Measurements from ENCODE around the gene ZBTB48.
"Not testable (repeated sequence)": the region's sequence is repeated elsewhere in the genome, so short reads cannot be mapped to it uniquely, and the experiment has no call there.

ZBTB48 gene

DNA sequence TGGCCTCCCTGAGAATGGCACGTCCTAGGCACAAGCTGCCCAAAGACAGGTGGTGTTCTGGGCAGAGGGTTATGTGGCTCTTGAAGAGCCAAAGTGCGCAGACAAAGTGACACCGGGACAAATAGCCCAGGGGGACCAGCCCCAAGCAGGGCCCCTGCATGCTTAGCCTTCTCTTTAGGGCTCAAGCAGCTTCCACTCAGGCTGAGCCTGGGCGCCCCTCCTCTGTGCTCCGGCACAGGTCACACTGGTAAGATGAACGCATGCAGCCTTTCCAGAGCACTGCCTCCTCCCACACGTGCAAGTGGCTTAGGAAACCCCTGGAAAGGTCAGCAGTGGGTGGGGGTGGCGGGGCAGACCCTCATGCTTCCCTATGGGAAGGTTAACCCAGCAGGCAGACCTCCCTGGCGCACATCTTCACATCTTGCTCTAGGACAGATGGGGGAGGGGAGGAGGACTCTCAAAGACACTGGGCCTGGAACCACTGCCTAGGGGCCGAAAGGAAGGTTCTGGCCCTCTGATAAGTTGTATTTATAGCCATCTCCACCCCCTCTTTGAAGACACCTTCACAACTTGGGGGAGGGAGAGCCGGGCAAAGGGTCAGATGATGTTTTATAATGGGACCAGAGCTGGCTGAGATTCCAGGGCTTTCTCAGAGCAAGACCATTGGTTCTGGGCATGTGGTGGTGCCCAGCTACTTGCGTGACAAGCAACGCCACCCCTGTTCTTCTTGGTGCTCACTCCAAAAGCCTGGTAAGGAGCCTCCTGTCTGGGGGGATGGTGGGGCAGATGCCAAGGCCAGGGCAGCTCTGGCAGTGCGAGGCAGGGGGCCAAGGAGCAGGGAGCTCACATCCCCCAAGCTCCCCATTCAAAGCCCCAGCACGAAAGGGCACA, 17.3 kb downstream of the ZBTB48 start:
- H3K4me3 ChIP-seq (ENCODE audit: low read length): no peak overlapping the region
- TF ChIP-seq, protein P1, sequence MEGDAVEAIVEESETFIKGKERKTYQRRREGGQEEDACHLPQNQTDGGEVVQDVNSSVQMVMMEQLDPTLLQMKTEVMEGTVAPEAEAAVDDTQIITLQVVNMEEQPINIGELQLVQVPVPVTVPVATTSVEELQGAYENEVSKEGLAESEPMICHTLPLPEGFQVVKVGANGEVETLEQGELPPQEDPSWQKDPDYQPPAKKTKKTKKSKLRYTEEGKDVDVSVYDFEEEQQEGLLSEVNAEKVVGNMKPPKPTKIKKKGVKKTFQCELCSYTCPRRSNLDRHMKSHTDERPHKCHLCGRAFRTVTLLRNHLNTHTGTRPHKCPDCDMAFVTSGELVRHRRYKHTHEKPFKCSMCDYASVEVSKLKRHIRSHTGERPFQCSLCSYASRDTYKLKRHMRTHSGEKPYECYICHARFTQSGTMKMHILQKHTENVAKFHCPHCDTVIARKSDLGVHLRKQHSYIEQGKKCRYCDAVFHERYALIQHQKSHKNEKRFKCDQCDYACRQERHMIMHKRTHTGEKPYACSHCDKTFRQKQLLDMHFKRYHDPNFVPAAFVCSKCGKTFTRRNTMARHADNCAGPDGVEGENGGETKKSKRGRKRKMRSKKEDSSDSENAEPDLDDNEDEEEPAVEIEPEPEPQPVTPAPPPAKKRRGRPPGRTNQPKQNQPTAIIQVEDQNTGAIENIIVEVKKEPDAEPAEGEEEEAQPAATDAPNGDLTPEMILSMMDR (IDR thresholded peaks at IDR 0.05; ENCODE audit: insufficient read depth, low read depth, low read length, missing control alignments): no peak
- DNase-seq (ENCODE audit: low read depth): no peak

DNA sequence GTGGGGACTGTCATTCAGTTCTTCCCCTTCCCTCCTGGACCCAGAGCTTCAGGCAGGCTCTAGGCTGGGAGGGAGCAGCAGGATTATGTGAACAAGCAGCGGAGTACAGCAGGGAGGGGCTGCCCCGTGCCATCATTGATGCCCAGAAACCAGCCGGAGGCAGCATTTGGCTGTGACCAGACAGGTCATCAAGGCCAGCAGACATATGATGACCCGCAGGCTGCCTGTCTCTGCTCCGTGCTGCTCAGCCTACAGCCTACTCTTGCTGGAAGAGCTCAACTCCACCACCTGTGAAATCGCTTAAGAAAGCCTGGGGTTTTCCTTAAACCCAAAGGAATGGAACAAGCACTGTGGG, 18.0 kb downstream of the ZBTB48 start:
- TF ChIP-seq, protein P1 (IDR thresholded peaks at IDR 0.05; ENCODE audit: insufficient read depth, low read depth, low read length, missing control alignments): no peak
- DNase-seq (ENCODE audit: low read depth): no peak
- H3K4me3 ChIP-seq (ENCODE audit: low read length): no peak overlapping the region

DNA sequence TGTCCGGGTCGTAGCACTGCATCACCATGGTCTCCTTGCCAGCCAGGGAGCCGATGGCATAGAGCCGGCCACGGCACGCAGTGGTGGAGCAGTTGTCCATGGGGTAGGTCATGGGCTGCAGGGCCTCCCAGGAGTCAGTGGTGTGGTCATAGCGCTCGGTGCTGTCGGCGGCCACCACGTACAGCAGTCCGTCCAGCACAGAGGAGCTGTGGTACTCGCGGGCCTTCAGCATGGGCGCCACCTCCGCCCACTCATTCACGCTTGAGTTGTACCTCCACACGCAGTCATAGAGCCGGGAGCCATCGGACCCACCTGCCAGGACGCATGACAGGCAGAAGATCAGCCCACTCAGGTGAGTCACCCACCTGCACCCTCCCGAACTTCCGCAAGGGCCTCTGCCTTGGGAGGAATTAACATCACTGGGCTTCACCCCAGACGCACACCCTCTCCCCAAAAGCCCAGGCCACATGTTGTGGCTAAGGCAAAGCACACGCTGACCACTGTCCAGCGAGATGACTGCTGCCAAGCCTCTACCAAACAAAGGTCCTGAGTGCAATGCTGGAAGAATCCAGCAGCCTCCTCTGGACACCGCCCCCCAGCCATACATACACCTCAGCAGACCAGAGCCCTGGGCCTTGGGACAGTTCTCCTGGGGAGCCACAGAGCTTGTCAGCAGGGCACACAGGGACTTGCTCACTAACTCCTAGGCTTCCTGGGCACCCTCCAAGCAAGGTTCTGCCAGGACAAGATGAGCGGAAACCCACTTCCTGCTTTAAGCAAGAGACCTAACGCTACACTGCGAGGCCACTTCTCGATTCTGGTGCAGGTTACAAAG, 19.6 kb downstream of the ZBTB48 start:
- TF ChIP-seq, protein P1 (IDR thresholded peaks at IDR 0.05; ENCODE audit: insufficient read depth, low read depth, low read length, missing control alignments): no peak
- H3K4me3 ChIP-seq (ENCODE audit: low read length): peak overlapping the region; percentile 95
- DNase-seq (ENCODE audit: low read depth): peak; percentile 91

DNA sequence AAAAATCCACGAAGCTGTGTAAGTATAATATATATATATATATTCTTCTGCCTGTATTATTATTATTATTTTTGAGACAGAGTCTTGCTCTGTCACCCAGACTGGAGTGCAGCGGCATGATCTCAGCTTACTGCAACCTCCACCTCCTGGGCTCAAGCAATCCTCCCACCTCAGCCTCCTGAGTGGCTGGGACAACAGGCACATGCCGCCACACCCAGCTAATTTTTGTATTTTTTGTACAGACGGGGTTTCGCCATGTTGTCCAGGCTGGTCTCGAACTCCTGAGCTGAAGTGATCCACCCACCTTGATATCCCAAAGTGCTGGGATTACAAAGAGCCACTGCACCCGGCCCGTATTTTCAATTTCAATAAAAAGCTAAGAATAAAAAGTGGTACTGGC, 20.2 kb downstream of the ZBTB48 start:
- peak overlapping the region; percentile 95 for H3K4me3 ChIP-seq (ENCODE audit: low read length)
- not testable (repeated sequence) for DNase-seq (ENCODE audit: low read depth)

DNA sequence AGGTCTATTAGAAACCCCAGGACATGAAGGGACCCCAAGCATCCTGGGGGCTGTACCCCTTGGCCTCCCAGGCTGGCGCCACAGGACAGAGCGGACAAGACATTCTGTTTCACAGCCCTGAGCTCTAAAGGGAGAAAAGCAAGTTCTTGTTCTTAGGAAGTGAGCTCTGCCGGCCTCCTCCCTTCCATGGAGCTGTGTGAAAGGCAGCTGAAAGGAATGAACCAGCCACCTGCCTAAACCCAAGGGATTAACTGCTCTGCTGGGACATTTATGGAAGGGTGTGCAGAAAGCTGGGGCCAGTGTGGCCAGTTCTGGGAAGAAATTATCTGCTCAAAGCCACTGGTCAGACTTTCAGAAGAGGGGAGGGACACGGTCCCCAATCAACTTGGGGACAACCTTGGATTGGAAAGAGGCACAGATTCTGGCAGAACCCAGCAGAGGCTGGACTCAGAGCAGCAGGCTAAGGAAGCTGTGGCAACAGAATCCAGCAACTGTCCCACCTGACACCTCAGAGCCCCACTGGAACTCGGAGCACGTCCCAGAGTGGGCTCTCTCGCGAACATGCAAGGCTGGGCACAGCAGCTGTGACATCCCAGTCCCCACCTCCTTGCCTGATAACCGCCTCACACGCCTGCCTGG, 20.7 kb downstream of the ZBTB48 start:
- H3K4me3 ChIP-seq (ENCODE audit: low read length): peak overlapping the region; percentile 95
- peak; percentile 42 for DNase-seq (ENCODE audit: low read depth)
- TF ChIP-seq, protein P1 (IDR thresholded peaks at IDR 0.05; ENCODE audit: insufficient read depth, low read depth, low read length, missing control alignments): no peak

DNA sequence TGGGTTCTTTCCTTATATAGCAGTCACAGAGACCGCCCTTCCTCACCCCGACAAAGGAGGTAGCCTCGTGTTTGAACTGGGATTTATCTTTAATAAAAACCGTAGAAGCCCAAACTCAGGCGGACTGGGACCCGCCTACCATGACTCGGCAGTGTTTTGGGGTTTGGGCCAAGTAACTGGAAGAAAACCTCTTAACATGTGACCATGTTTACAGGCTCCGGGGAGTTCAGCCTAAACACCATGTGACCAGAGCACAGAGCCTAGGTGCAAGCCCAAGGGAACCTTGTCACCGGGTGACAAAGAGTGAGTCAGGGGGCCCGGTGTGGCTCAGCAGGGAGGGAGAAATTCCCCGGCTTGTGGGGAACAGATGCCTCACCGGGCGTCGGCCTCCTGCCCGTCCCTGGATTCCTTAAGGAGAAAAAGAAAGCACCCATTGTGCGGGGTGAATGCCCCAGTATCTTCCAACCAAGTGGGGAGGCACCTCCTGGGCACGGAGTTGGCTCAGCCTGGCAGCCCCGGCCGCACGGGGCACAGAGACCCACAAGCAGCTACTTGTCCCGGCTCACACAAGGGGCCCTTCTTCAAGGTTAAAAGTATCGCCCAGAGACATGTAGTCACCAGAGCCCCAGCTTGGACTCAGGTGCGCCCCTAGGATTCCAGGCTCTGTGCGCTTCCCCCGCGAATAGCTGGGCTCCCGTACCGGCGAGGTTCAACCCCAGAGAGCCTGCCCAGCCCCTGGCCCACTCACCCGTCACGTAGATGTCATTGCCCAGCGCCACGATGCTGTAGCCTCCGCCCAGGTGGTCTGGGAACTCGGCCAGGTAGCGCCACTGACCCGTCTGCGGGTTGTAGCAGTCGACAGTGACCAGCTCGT, 21.5 kb downstream of the ZBTB48 start:
- TF ChIP-seq, protein P1 (IDR thresholded peaks at IDR 0.05; ENCODE audit: insufficient read depth, low read depth, low read length, missing control alignments): no peak
- peak overlapping the region; percentile 95 for H3K4me3 ChIP-seq (ENCODE audit: low read length)
- DNase-seq (ENCODE audit: low read depth): peak; percentile 99

Data from epithelial cell of esophagus (primary cell).